SU-DHL-6 (cell line): ENCODE measurements around the gene GBP5.

Experiments used
- H2AFZ ChIP-seq: fragments of 200-600 bp; sonication (generic); 2 replicates; pipeline ENCODE4 v1.6.1; 2014; ENCODE audit warnings: low read depth, mild to moderate bottlenecking, moderate library complexity, mixed read lengths, antibody characterized with exemption, low read length; ENCODE audit not compliant: severe bottlenecking
- H3F3A ChIP-seq: fragments of 200-600 bp; shearing (Covaris generic); 2 replicates; pipeline ENCODE4 v1.6.0; 2016; ENCODE audit warnings: antibody characterized with exemption, mild to moderate bottlenecking; ENCODE audit not compliant: insufficient read depth
- H3K27ac ChIP-seq: fragments of 200-600 bp; sonication (generic); 2 replicates; pipeline ENCODE4 v1.5.1; 2016; ENCODE audit warnings: low read depth, mild to moderate bottlenecking, low read length, moderate library complexity, mixed read lengths
- H3K27me3 ChIP-seq: fragments of 200-600 bp; sonication (generic), shearing (Covaris generic); 2 replicates; pipeline ENCODE4 v1.6.0; 2014; ENCODE audit warnings: mild to moderate bottlenecking, low read length
- H3K36me3 ChIP-seq: fragments of 200-600 bp; sonication (generic); 2 replicates; pipeline ENCODE4 v1.6.1; 2014; ENCODE audit warnings: mild to moderate bottlenecking, low read length, mixed read lengths
- H3K4me2 ChIP-seq: fragments of 300-600, 200-600 bp; shearing (Covaris generic), sonication (generic); 2 replicates; pipeline ENCODE4 v1.6.0; 2014; ENCODE audit warnings: low read length, low read depth, mild to moderate bottlenecking; ENCODE audit not compliant: poor library complexity, severe bottlenecking
- H3K4me3 ChIP-seq: fragments of 200-600 bp; sonication (generic); 2 replicates; pipeline ENCODE4 v1.5.1; 2014; ENCODE audit warnings: antibody characterized with exemption, low read length, mild to moderate bottlenecking, mixed read lengths; ENCODE audit not compliant: insufficient read depth, poor library complexity, severe bottlenecking
- H3K79me2 ChIP-seq: fragments of 200-600 bp; sonication (generic); 2 replicates; pipeline ENCODE4 v1.6.1; 2014; ENCODE audit warnings: mild to moderate bottlenecking, low read length, moderate library complexity; ENCODE audit not compliant: insufficient read depth
- H3K9ac ChIP-seq: fragments of 200-600 bp; sonication (generic); 2 replicates; pipeline ENCODE4 v1.7.0; 2014; ENCODE audit warnings: mild to moderate bottlenecking, low read length
- H3K9me2 ChIP-seq: fragments of 200-600 bp; sonication (generic); replicated peaks from 2 replicates; pipeline ENCODE4 v1.6.1; 2014; ENCODE audit warnings: low read length; ENCODE audit not compliant: insufficient read depth
- H3K9me3 ChIP-seq: fragments of 200-600 bp; sonication (generic); 2 replicates; pipeline ENCODE4 v1.6.1; 2014; ENCODE audit warnings: low read length, mixed read lengths; ENCODE audit not compliant: insufficient read depth
- H4K20me1 ChIP-seq: fragments of 200-600 bp; sonication (generic); 2 replicates; pipeline ENCODE4 v1.6.1; 2014; ENCODE audit warnings: low read depth, mild to moderate bottlenecking, antibody characterized with exemption, low read length, moderate library complexity, mixed read lengths
- EZH2phosphoT487 ChIP-seq: fragments of 200-600 bp; sonication (generic), shearing (Covaris generic); conservative IDR thresholded peaks from 2 replicates; pipeline ENCODE4 v1.6.1; 2018; ENCODE audit warnings: mild to moderate bottlenecking, antibody characterized with exemption, low read length, moderate library complexity, mixed read lengths
- TF ChIP-seq, protein P1 (sequence below): fragments of 200-600 bp; sonication (generic); IDR thresholded peaks from one replicate; pipeline ENCODE4 v1.5.1; 2017; ENCODE audit warnings: antibody characterized with exemption, mild to moderate bottlenecking, low read length, moderate library complexity; ENCODE audit not compliant: insufficient read depth, poor library complexity, severe bottlenecking

Gene GBP5

DNA sequence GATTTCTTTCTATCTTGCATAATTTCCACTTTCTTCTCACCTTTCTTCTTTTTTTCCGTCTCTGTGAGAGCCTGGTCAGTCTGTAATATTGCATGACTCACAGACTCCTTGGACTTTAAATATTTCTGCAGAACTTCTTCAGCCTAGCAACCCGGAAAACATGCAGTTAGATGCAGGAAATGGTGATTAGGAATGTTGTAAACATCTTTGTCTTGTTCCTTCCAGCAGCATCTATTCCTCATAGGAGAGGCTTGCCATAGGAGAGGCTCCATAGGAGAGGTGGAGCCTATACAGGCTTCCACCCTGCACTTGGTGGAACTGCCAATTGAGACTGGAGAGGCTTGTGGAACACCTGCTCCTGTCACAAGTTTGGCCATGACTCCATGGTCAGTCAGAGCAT lies 10.0 kb downstream of the GBP5 start:
- Histone ChIP-seq H3K27ac (no peak overlapping the region), H2AFZ (no peak overlapping the region), H3K9me2 (no peaks in the 10 kb centered on the region), H3F3A (no peaks in the 10 kb centered on the region), H3K9me3 (no peaks in the 10 kb centered on the region), H3K9ac (no peak overlapping the region), H3K36me3 (no peaks in the 10 kb centered on the region), H3K27me3 (no peaks in the 10 kb centered on the region), H4K20me1 (no peaks in the 10 kb centered on the region), H3K4me2 (no peak overlapping the region), H3K79me2 (no peaks in the 10 kb centered on the region), H3K4me3 (no peak overlapping the region)
- no peak for TF ChIP-seq EZH2phosphoT487
- TF ChIP-seq, protein P1, sequence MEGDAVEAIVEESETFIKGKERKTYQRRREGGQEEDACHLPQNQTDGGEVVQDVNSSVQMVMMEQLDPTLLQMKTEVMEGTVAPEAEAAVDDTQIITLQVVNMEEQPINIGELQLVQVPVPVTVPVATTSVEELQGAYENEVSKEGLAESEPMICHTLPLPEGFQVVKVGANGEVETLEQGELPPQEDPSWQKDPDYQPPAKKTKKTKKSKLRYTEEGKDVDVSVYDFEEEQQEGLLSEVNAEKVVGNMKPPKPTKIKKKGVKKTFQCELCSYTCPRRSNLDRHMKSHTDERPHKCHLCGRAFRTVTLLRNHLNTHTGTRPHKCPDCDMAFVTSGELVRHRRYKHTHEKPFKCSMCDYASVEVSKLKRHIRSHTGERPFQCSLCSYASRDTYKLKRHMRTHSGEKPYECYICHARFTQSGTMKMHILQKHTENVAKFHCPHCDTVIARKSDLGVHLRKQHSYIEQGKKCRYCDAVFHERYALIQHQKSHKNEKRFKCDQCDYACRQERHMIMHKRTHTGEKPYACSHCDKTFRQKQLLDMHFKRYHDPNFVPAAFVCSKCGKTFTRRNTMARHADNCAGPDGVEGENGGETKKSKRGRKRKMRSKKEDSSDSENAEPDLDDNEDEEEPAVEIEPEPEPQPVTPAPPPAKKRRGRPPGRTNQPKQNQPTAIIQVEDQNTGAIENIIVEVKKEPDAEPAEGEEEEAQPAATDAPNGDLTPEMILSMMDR, result no peak

DNA sequence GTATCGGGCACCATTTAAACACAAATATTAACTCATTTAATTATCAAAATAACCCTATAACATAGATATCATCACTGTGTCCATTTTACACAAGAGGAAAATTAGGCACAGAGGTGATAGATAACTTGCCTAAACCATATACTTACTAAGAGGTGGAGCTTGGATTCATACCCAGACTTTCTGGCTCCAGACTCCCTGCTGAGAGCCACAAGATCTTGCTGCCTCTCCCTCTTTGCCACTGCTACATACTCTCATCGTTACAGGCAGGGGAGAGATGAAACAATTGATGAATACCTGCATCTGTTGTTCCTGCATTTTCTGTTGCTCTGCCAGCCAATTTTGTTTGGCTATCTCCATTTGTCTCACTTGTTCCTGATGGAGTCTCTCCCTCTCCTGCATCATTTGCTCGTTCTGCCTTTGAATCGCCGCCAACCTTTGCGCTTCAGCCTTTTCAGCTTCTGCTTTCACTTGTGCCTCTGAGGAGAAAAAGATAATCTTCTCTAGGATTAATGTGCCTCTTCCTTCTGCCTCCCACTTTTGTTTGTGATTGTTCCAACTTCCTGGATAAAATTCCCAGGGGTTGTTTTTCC lies 10.6 kb downstream of the GBP5 start:
- Histone ChIP-seq H3K9me2 (no peaks in the 10 kb centered on the region), H3K27me3 (no peaks in the 10 kb centered on the region), H2AFZ (no peak overlapping the region), H3K4me3 (no peak overlapping the region), H3F3A (no peaks in the 10 kb centered on the region), H3K36me3 (no peaks in the 10 kb centered on the region), H3K9ac (no peak overlapping the region), H3K79me2 (no peaks in the 10 kb centered on the region), H3K27ac (no peak overlapping the region), H3K9me3 (no peaks in the 10 kb centered on the region), H3K4me2 (no peak overlapping the region), H4K20me1 (no peaks in the 10 kb centered on the region)
- no peak for TF ChIP-seq EZH2phosphoT487
- TF ChIP-seq, protein P1, result no peak

DNA sequence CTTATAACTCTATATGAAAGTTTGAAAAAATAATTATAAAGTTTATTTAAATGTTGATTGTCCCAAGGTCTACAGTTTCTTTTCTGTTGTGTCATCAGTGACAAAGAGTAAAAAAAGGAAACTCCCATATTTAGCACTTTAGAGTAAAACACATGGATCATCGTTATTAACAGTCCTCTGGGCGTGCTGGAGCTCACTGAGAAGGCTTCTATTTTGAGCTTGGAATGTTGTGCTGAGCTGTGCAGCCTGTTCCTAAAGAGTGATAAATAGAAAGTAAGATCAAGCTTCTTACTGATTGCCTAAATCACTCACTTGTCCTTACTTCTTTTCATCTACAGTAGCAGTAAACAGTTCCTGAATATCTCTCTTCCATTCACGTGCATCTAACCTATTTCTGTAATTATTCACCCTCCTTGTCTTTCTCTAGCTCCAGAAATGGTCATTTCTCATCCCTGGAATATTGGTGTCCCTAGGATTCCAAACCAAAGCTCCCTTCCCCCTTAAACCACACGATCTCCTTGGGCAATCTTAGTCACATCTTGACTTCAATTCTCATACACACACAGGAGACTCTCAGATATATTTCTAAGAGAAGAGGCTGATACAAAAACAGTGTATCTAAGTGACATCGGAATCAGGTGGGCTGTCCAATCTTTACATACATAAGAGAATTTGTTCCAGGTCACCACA lies 11.9 kb downstream of the GBP5 start:
- Histone ChIP-seq H3K4me3 (no peak overlapping the region), H2AFZ (no peak overlapping the region), H4K20me1 (no peaks in the 10 kb centered on the region), H3K79me2 (no peaks in the 10 kb centered on the region), H3K36me3 (no peaks in the 10 kb centered on the region), H3K4me2 (no peak overlapping the region), H3K9me3 (no peaks in the 10 kb centered on the region), H3K9me2 (no peaks in the 10 kb centered on the region), H3K27me3 (no peaks in the 10 kb centered on the region), H3K9ac (no peak overlapping the region), H3F3A (no peaks in the 10 kb centered on the region), H3K27ac (no peak overlapping the region)
- TF ChIP-seq, protein P1, result no peak
- TF ChIP-seq EZH2phosphoT487, result no peak
